Keratinocyte (primary cell): ENCODE data around the gene CERS2. TPM values are rescaled to one million over a fixed set of nuclear protein-coding genes. Genes with fewer than 3 reads are reported as not detected.

Experiments used
- DNase-seq: peaks from one replicate; pipeline ENCODE4 v3.0.0-alpha.2; 2011; ENCODE audit warnings: low read depth, missing footprints, low spot score
- FAIRE-seq: peaks from 2 replicates; lab custom pipeline; 2011; peaks lifted over from hg19 to GRCh38; lab: Jason Lieb, UNC
- H2AFZ ChIP-seq: 2 replicates; pipeline ENCODE4 v1.6.0; 2012; ENCODE audit warnings: low read length, control low read depth, inconsistent platforms; ENCODE audit not compliant: control insufficient read depth
- H3K27ac ChIP-seq: 2 replicates; pipeline ENCODE4 v1.5.1; 2011; ENCODE audit warnings: low read length; ENCODE audit not compliant: control insufficient read depth, insufficient read depth
- H3K27me3 ChIP-seq: 3 replicates; pipeline ENCODE4 v1.6.0; 2011; ENCODE audit warnings: low read length; ENCODE audit not compliant: control insufficient read depth, insufficient read depth; ENCODE audit errors: extremely low read depth
- H3K36me3 ChIP-seq, 2 experiments: 2 replicates in 1 of 2; 3 replicates in 1 of 2; pipeline ENCODE4 v1.5.1; 2011; ENCODE audit warnings: low read length in 2 of 2, mild to moderate bottlenecking in 1 of 2; ENCODE audit not compliant: control insufficient read depth in 2 of 2, insufficient read depth in 2 of 2; ENCODE audit errors: extremely low read depth in 1 of 2
- H3K4me1 ChIP-seq: 3 replicates; pipeline ENCODE4 v1.5.1; 2011; ENCODE audit warnings: low read length; ENCODE audit not compliant: control insufficient read depth, insufficient read depth; ENCODE audit errors: extremely low read depth
- H3K4me2 ChIP-seq: 3 replicates; pipeline ENCODE4 v1.6.0; 2011; ENCODE audit warnings: low read depth, low read length; ENCODE audit not compliant: control insufficient read depth, insufficient read depth; ENCODE audit errors: extremely low read depth
- H3K4me3 ChIP-seq, 3 experiments: fragments of 200-600 bp in 1 of 3; sonication (generic) in 1 of 3; 2 replicates in 2 of 3; 3 replicates in 1 of 3; pipeline ENCODE4 v1.5.1; 2011 to 2016; ENCODE audit warnings: low read length in 3 of 3, mild to moderate bottlenecking in 3 of 3, control low read depth in 2 of 3, inconsistent platforms in 1 of 3, low read depth in 1 of 3, mixed read lengths in 1 of 3, mixed run types in 1 of 3, moderate library complexity in 1 of 3; ENCODE audit not compliant: control insufficient read depth in 2 of 3, insufficient read depth in 2 of 3; ENCODE audit errors: extremely low read depth in 1 of 3
- H3K79me2 ChIP-seq: 2 replicates; pipeline ENCODE4 v1.6.0; 2012; ENCODE audit warnings: low read length; ENCODE audit not compliant: control insufficient read depth, insufficient read depth
- H3K9ac ChIP-seq: 3 replicates; pipeline ENCODE4 v1.6.0; 2011; ENCODE audit warnings: low read length; ENCODE audit not compliant: control insufficient read depth, insufficient read depth; ENCODE audit errors: extremely low read depth
- H3K9me1 ChIP-seq: 3 replicates; pipeline ENCODE4 v1.6.0; 2011; ENCODE audit warnings: low read length; ENCODE audit not compliant: control insufficient read depth, insufficient read depth; ENCODE audit errors: extremely low read depth
- H3K9me3 ChIP-seq: 2 replicates; pipeline ENCODE4 v1.5.1; 2012; ENCODE audit warnings: low read depth, low read length; ENCODE audit not compliant: control insufficient read depth
- H4K20me1 ChIP-seq: 3 replicates; pipeline ENCODE4 v1.6.0; 2011; ENCODE audit warnings: low read length; ENCODE audit not compliant: control insufficient read depth, insufficient read depth; ENCODE audit errors: extremely low read depth
- EZH2 ChIP-seq: IDR thresholded peaks from one replicate; pipeline ENCODE4 v1.6.1; 2012; ENCODE audit warnings: inconsistent platforms, mild to moderate bottlenecking, low read length, moderate library complexity
- dilution Hi-C: fragments of 300-500 bp; cut with MboI; formaldehyde crosslinking; loops from one replicate; pipeline ENCODE4 v1.7.0; 2020; ENCODE audit warnings: low sequenced_read_pairs; ENCODE audit not compliant: extremely low pct_ligation_motif_present
- polyA plus RNA-seq, 5 experiments: library from polyadenylated mRNA; depleted of rRNA in 3 of 5; stranded (reverse) in 3 of 5; stranded (forward) in 1 of 5; unstranded in 1 of 5; fragments of >200 nt; gene quantifications; 1 replicate in 1 of 5; 2 replicates in 3 of 5; 3 replicates in 1 of 5; pipeline versions ENCODE4 v1.2.1 to v1.2.3, GENCODE V29; 2011 to 2012; ENCODE audit warnings: missing spikeins in 2 of 5, low read depth in 1 of 5, low replicate concordance in 1 of 5
- TF ChIP-seq, protein P1 (sequence below), 3 experiments: IDR thresholded peaks in 1 of 3; conservative IDR thresholded peaks in 1 of 3; optimal IDR thresholded peaks in 1 of 3; 2 replicates in 2 of 3; 3 replicates in 1 of 3; pipeline versions ENCODE3 to v1.5.1; 2011; ENCODE audit warnings: low read length in 3 of 3, mild to moderate bottlenecking in 3 of 3, moderate library complexity in 2 of 3, control low read depth in 1 of 3, inconsistent platforms in 1 of 3; ENCODE audit not compliant: insufficient read depth in 2 of 3; ENCODE audit errors: extremely low read depth in 1 of 3

The CERS2 gene
- polyA plus RNA-seq, 1 donor (not counting 4 experiments of a cell fraction or from before 2014, with no cell fraction given): 121 TPM

DNA sequence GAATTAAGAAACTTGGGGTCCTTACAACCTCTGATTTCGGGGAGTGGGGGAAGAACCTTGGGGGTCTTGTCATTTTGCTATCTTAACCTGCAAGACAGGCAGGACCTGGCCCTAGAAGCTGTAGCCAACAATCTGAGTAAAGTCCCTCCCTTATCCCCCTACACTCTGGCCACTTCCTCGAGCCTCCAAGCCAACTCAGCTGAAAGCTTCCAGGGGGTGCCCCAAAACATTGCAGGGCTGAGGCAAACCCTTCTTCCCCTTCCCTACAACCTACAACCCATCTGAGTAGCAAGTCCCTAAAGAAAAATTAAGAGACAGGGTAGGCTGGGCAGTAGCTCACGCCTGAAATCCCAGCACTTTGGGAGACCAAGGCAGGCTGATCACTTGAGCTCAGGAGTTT lies 5.0 kb downstream of the CERS2 start:
- Histone ChIP-seq H3K9ac (no peak overlapping the region), H3K9me1 (no peaks in the 10 kb centered on the region), H4K20me1 (peaks cover 2% of the 10 kb centered on the region), H3K4me3 (no peak overlapping the region), H3K36me3 (peaks cover 31 to 42% of the 10 kb centered on the region in 2 experiments), H3K4me1 (peaks cover 20% of the 10 kb centered on the region), H3K4me2 (no peak overlapping the region), H3K27ac (no peak overlapping the region), H3K79me2 (peaks cover 58% of the 10 kb centered on the region), H3K27me3 (no peaks in the 10 kb centered on the region), H2AFZ (no peak overlapping the region), H3K9me3 (no peaks in the 10 kb centered on the region)
- DNase-seq (no peak), FAIRE-seq (no peak)
- TF ChIP-seq, protein P1, sequence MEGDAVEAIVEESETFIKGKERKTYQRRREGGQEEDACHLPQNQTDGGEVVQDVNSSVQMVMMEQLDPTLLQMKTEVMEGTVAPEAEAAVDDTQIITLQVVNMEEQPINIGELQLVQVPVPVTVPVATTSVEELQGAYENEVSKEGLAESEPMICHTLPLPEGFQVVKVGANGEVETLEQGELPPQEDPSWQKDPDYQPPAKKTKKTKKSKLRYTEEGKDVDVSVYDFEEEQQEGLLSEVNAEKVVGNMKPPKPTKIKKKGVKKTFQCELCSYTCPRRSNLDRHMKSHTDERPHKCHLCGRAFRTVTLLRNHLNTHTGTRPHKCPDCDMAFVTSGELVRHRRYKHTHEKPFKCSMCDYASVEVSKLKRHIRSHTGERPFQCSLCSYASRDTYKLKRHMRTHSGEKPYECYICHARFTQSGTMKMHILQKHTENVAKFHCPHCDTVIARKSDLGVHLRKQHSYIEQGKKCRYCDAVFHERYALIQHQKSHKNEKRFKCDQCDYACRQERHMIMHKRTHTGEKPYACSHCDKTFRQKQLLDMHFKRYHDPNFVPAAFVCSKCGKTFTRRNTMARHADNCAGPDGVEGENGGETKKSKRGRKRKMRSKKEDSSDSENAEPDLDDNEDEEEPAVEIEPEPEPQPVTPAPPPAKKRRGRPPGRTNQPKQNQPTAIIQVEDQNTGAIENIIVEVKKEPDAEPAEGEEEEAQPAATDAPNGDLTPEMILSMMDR (optimal IDR thresholded peaks at IDR 0.05 in 1 of 3, IDR thresholded peaks at IDR 0.05 in 1 of 3, conservative IDR thresholded peaks at IDR 0.05 in 1 of 3; ENCODE audit: extremely low read depth in 1 of 3, insufficient read depth in 2 of 3, low read length in 3 of 3): no peak
- TF ChIP-seq EZH2: no peak
- dilution Hi-C loops: no loop called here

DNA sequence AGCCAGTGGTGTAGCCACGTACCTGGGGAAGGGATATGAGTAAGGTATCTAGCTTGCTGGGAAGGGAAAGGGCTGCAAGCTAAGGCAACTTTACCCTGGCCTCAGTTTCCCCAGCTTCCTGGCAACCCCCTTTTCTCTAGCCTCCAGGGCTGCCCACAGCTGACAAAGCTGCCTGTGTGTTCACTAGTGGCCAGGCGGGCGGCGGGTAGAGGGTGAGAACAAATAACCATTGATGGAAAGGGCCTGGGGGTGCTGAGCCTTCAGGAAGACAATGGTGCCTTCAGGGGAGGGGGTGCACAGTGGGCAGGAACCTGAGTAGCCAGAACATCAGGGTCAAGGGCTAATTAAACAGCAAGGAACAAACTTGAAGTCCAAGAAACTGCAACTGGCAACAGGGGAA lies 6.1 kb downstream of the CERS2 start:
- Histone ChIP-seq H4K20me1 (peaks cover 2% of the 10 kb centered on the region), H3K36me3 (peaks cover 38 to 51% of the 10 kb centered on the region in 2 experiments), H3K4me2 (no peak overlapping the region), H3K9me3 (no peaks in the 10 kb centered on the region), H3K27me3 (no peaks in the 10 kb centered on the region), H3K9ac (no peak overlapping the region), H3K27ac (no peak overlapping the region), H3K4me3 (no peak overlapping the region), H2AFZ (no peak overlapping the region), H3K79me2 (peaks cover 51% of the 10 kb centered on the region), H3K4me1 (peaks cover 19% of the 10 kb centered on the region), H3K9me1 (no peaks in the 10 kb centered on the region)
- DNase-seq (no peak), FAIRE-seq (no peak)
- dilution Hi-C loops: no loop called here
- no peak for TF ChIP-seq EZH2
- TF ChIP-seq, protein P1 (optimal IDR thresholded peaks at IDR 0.05 in 1 of 3, IDR thresholded peaks at IDR 0.05 in 1 of 3, conservative IDR thresholded peaks at IDR 0.05 in 1 of 3; ENCODE audit: extremely low read depth in 1 of 3, insufficient read depth in 2 of 3, low read length in 3 of 3): no peak
